ENCODE data around the gene FITM1.

- TF ChIP-seq EZH2phosphoT487 (IDR thresholded peaks at IDR 0.05; ENCODE audit: borderline replicate concordance, low read depth) (no peak), FOXM1 (IDR thresholded peaks at IDR 0.05; ENCODE audit: low read depth) (no peak), CTCF (IDR thresholded peaks at IDR 0.05) (no peak)
Observed at GRCh38 chr14:24131549-24131966, 1.1 kb downstream of the FITM1 start.

Data from SK-N-SH (cell line).